ENCODE measurements around the gene MAST3.

MAST3 gene

GRCh38 chr19:18165794-18166544 is 68.4 kb downstream of the MAST3 start:
- Histone ChIP-seq H3K36me3 (ENCODE audit: insufficient read depth, low read length) (peaks cover 14% of the 10 kb centered on the region; the same call in 1 of the 2 replicates), H3K9ac (ENCODE audit: low read depth, low read length, poor library complexity, severe bottlenecking) (no peak overlapping the region), H3K4me3 (ENCODE audit: low read length, poor library complexity, severe bottlenecking) (no peak overlapping the region), H2AFZ (ENCODE audit: low read length) (no peak overlapping the region), H3K4me2 (ENCODE audit: low read depth, low read length, poor library complexity, severe bottlenecking) (no peak overlapping the region), H3K9me3 (ENCODE audit: insufficient read depth, low read depth, low read length) (no peaks in the 10 kb centered on the region), H3K27me3 (ENCODE audit: insufficient read depth, low read length, poor library complexity, severe bottlenecking) (no peaks in the 10 kb centered on the region), H3K4me1 (ENCODE audit: insufficient read depth, low read length, poor library complexity, severe bottlenecking) (no peaks in the 10 kb centered on the region), H4K20me1 (ENCODE audit: insufficient read depth, low read length, poor library complexity, severe bottlenecking) (no peaks in the 10 kb centered on the region), H3K79me2 (ENCODE audit: insufficient read depth, low read length) (no peaks in the 10 kb centered on the region), H3K9me2 (replicated peaks; ENCODE audit: low read depth, low read length) (no peaks in the 10 kb centered on the region), H3F3A (ENCODE audit: low read depth) (no peaks in the 10 kb centered on the region)
- TF ChIP-seq CTCF (conservative IDR thresholded peaks at IDR 0.05; ENCODE audit: low read length) = no peak
- no peak for TF ChIP-seq EZH2phosphoT487 (IDR thresholded peaks at IDR 0.05; ENCODE audit: borderline replicate concordance)

GRCh38 chr19:18167011-18167410 is 69.4 kb downstream of the MAST3 start:
- H2AFZ ChIP-seq (ENCODE audit: low read length) = no peak overlapping the region
- H3K9ac ChIP-seq (ENCODE audit: low read depth, low read length, poor library complexity, severe bottlenecking) = no peak overlapping the region
- H3K79me2 ChIP-seq (ENCODE audit: insufficient read depth, low read length) = no peaks in the 10 kb centered on the region
- TF ChIP-seq CTCF (conservative IDR thresholded peaks at IDR 0.05; ENCODE audit: low read length) (no peak), EZH2phosphoT487 (IDR thresholded peaks at IDR 0.05; ENCODE audit: borderline replicate concordance) (no peak)
- H3F3A ChIP-seq (ENCODE audit: low read depth) = no peaks in the 10 kb centered on the region
- H3K4me3 ChIP-seq (ENCODE audit: low read length, poor library complexity, severe bottlenecking) = no peak overlapping the region
- H4K20me1 ChIP-seq (ENCODE audit: insufficient read depth, low read length, poor library complexity, severe bottlenecking) = no peaks in the 10 kb centered on the region
- H3K36me3 ChIP-seq (ENCODE audit: insufficient read depth, low read length) = peaks cover 13% of the 10 kb centered on the region; the same call in 1 of the 2 replicates
- no peaks in the 10 kb centered on the region for H3K9me3 ChIP-seq (ENCODE audit: insufficient read depth, low read depth, low read length)
- H3K9me2 ChIP-seq (replicated peaks; ENCODE audit: low read depth, low read length) = no peaks in the 10 kb centered on the region
- H3K27me3 ChIP-seq (ENCODE audit: insufficient read depth, low read length, poor library complexity, severe bottlenecking) = no peaks in the 10 kb centered on the region
- H3K4me2 ChIP-seq (ENCODE audit: low read depth, low read length, poor library complexity, severe bottlenecking) = no peak overlapping the region
- no peaks in the 10 kb centered on the region for H3K4me1 ChIP-seq (ENCODE audit: insufficient read depth, low read length, poor library complexity, severe bottlenecking)

- H3K4me2 ChIP-seq (ENCODE audit: low read depth, low read length, poor library complexity, severe bottlenecking) = no peak overlapping the region
- no peak overlapping the region for H3K9ac ChIP-seq (ENCODE audit: low read depth, low read length, poor library complexity, severe bottlenecking)
These were observed 70.5 kb downstream of the MAST3 start for GRCh38 chr19:18167975-18168645.

More at GRCh38 chr19:18167975-18168645, 70.5 kb downstream of the MAST3 start:
- H3F3A ChIP-seq (ENCODE audit: low read depth) = no peaks in the 10 kb centered on the region
- no peaks in the 10 kb centered on the region for H3K9me2 ChIP-seq (replicated peaks; ENCODE audit: low read depth, low read length)
- H3K4me3 ChIP-seq (ENCODE audit: low read length, poor library complexity, severe bottlenecking) = no peak overlapping the region
- TF ChIP-seq EZH2phosphoT487 (IDR thresholded peaks at IDR 0.05; ENCODE audit: borderline replicate concordance) (no peak), CTCF (conservative IDR thresholded peaks at IDR 0.05; ENCODE audit: low read length) (peak; percentile 83)
- H3K9me3 ChIP-seq (ENCODE audit: insufficient read depth, low read depth, low read length) = no peaks in the 10 kb centered on the region
- no peaks in the 10 kb centered on the region for H3K4me1 ChIP-seq (ENCODE audit: insufficient read depth, low read length, poor library complexity, severe bottlenecking)
- no peaks in the 10 kb centered on the region for H3K79me2 ChIP-seq (ENCODE audit: insufficient read depth, low read length)
- no peak overlapping the region for H2AFZ ChIP-seq (ENCODE audit: low read length)
- H4K20me1 ChIP-seq (ENCODE audit: insufficient read depth, low read length, poor library complexity, severe bottlenecking) = no peaks in the 10 kb centered on the region
- peaks cover 8% of the 10 kb centered on the region; the same call in 1 of the 2 replicates for H3K36me3 ChIP-seq (ENCODE audit: insufficient read depth, low read length)
- H3K27me3 ChIP-seq (ENCODE audit: insufficient read depth, low read length, poor library complexity, severe bottlenecking) = no peaks in the 10 kb centered on the region
